Raji (cell line): Measurements from ENCODE around the gene CLSTN1.

ENCODE experiments used
- POLR2A ChIP-seq: IDR thresholded peaks from 2 replicates; pipeline ENCODE4 v1.6.1; 2011; ENCODE audit warnings: low read depth, low read length, control low read depth; ENCODE audit not compliant: insufficient read depth

Gene CLSTN1

GRCh38 chr1:9736241-9736640 lies 87.5 kb downstream of the CLSTN1 start:
- TF ChIP-seq POLR2A = no peak

- no peak for TF ChIP-seq POLR2A
These were observed 88.0 kb downstream of the CLSTN1 start for GRCh38 chr1:9735800-9736199.

- no peak for TF ChIP-seq POLR2A
These were observed 90.5 kb downstream of the CLSTN1 start for GRCh38 chr1:9733160-9733789.

- no peak for TF ChIP-seq POLR2A
These were observed 91.4 kb downstream of the CLSTN1 start for GRCh38 chr1:9732123-9732971.

- TF ChIP-seq POLR2A = no peak
These were observed 92.2 kb downstream of the CLSTN1 start for GRCh38 chr1:9731561-9731960.

GRCh38 chr1:9731051-9731537 lies 92.7 kb downstream of the CLSTN1 start:
- no peak for TF ChIP-seq POLR2A

- no peak for TF ChIP-seq POLR2A
These were observed 93.5 kb downstream of the CLSTN1 start for GRCh38 chr1:9730096-9730901.

- no peak for TF ChIP-seq POLR2A
These were observed 94.2 kb downstream of the CLSTN1 start for GRCh38 chr1:9729523-9729922.

- no peak for TF ChIP-seq POLR2A
These were observed 95.1 kb downstream of the CLSTN1 start for GRCh38 chr1:9728451-9729295.

- no peak for TF ChIP-seq POLR2A
These were observed 96.7 kb downstream of the CLSTN1 start for GRCh38 chr1:9726905-9727595.

GRCh38 chr1:9726406-9726805 lies 97.4 kb downstream of the CLSTN1 start:
- TF ChIP-seq POLR2A = no peak

- TF ChIP-seq POLR2A = 0 out of 2 replicates have a peak, but pooled peaks have one; percentile 18
These were observed 98.9 kb downstream of the CLSTN1 start for GRCh38 chr1:9724706-9725476.

- TF ChIP-seq POLR2A = no peak
These were observed 99.8 kb downstream of the CLSTN1 start for GRCh38 chr1:9723926-9724325.

GRCh38 chr1:9723068-9723805 lies 100.5 kb downstream of the CLSTN1 start:
- TF ChIP-seq POLR2A = no peak
